ENCODE measurements around the gene YARS1. TPM values are rescaled to one million over a fixed set of nuclear protein-coding genes. Genes with fewer than 3 reads are reported as not detected.

YARS1 gene
- total and polyA plus RNA-seq, 2 donors (not counting 1 experiment from before 2014, with no cell fraction given): 94.4 to 295 TPM

- DNase-seq (ENCODE audit: low read depth in 2 of 2): no peak
- Histone ChIP-seq H3K36me3 (ENCODE audit: control insufficient read depth, insufficient read depth, low read length) (no peaks in the 10 kb centered on the region), H3K4me3 (replicated peaks in 1 of 4; ENCODE audit: control extremely low read depth in 1 of 4, insufficient read depth in 1 of 4, low read depth in 3 of 4, low read length in 4 of 4) (no peak overlapping the region), H3K9ac (ENCODE audit: insufficient read depth, low read length) (no peak overlapping the region), H2AFZ (ENCODE audit: low read length) (no peak overlapping the region), H4K20me1 (ENCODE audit: control insufficient read depth, extremely low read depth, insufficient read depth, low read length) (no peaks in the 10 kb centered on the region), H3K27ac (ENCODE audit: insufficient read depth, low read length) (no peak overlapping the region), H3K4me2 (ENCODE audit: extremely low read depth, insufficient read depth, low read length) (no peak overlapping the region), H3K9me3 (ENCODE audit: control insufficient read depth, insufficient read depth, low read depth, low read length) (no peaks in the 10 kb centered on the region), H3K27me3 (ENCODE audit: control insufficient read depth, insufficient read depth, low read length) (peaks cover under 1% of the 10 kb centered on the region), H3K4me1 (ENCODE audit: control insufficient read depth, extremely low read depth, insufficient read depth, low read length) (peaks cover 18% of the 10 kb centered on the region), H3K79me2 (ENCODE audit: control insufficient read depth, insufficient read depth, low read length) (no peaks in the 10 kb centered on the region)
- TF ChIP-seq CTCF (conservative IDR thresholded peaks at IDR 0.05 in 1 of 2, IDR thresholded peaks at IDR 0.05 in 1 of 2; ENCODE audit: low read depth in 1 of 2, low read length in 2 of 2) (no peak), EZH2 (IDR thresholded peaks at IDR 0.05; ENCODE audit: low read length, missing control alignments) (no peak)
These were observed 57.6 kb downstream of the YARS1 start for GRCh38 chr1:32759521-32759981.

GRCh38 chr1:32758795-32759430, 58.2 kb downstream of the YARS1 start:
- Histone ChIP-seq H3K4me2 (ENCODE audit: extremely low read depth, insufficient read depth, low read length) (no peak overlapping the region), H3K79me2 (ENCODE audit: control insufficient read depth, insufficient read depth, low read length) (no peaks in the 10 kb centered on the region), H4K20me1 (ENCODE audit: control insufficient read depth, extremely low read depth, insufficient read depth, low read length) (no peaks in the 10 kb centered on the region), H3K4me1 (ENCODE audit: control insufficient read depth, extremely low read depth, insufficient read depth, low read length) (peaks cover 24% of the 10 kb centered on the region), H3K9me3 (ENCODE audit: control insufficient read depth, insufficient read depth, low read depth, low read length) (no peaks in the 10 kb centered on the region), H3K27ac (ENCODE audit: insufficient read depth, low read length) (no peak overlapping the region), H2AFZ (ENCODE audit: low read length) (no peak overlapping the region), H3K36me3 (ENCODE audit: control insufficient read depth, insufficient read depth, low read length) (no peaks in the 10 kb centered on the region), H3K9ac (ENCODE audit: insufficient read depth, low read length) (no peak overlapping the region), H3K4me3 (replicated peaks in 1 of 4; ENCODE audit: control extremely low read depth in 1 of 4, insufficient read depth in 1 of 4, low read depth in 3 of 4, low read length in 4 of 4) (no peak overlapping the region), H3K27me3 (ENCODE audit: control insufficient read depth, insufficient read depth, low read length) (peaks cover 6% of the 10 kb centered on the region)
- TF ChIP-seq CTCF (conservative IDR thresholded peaks at IDR 0.05 in 1 of 2, IDR thresholded peaks at IDR 0.05 in 1 of 2; ENCODE audit: low read depth in 1 of 2, low read length in 2 of 2): no peak
- no peak for TF ChIP-seq EZH2 (IDR thresholded peaks at IDR 0.05; ENCODE audit: low read length, missing control alignments)
- DNase-seq (ENCODE audit: low read depth in 2 of 2): no peak

- Histone ChIP-seq H3K27me3 (ENCODE audit: control insufficient read depth, insufficient read depth, low read length) (peaks cover 6% of the 10 kb centered on the region), H3K4me1 (ENCODE audit: control insufficient read depth, extremely low read depth, insufficient read depth, low read length) (peaks cover 26% of the 10 kb centered on the region), H4K20me1 (ENCODE audit: control insufficient read depth, extremely low read depth, insufficient read depth, low read length) (no peaks in the 10 kb centered on the region), H3K4me3 (replicated peaks in 1 of 4; ENCODE audit: control extremely low read depth in 1 of 4, insufficient read depth in 1 of 4, low read depth in 3 of 4, low read length in 4 of 4) (no peak overlapping the region), H3K9ac (ENCODE audit: insufficient read depth, low read length) (no peak overlapping the region), H3K9me3 (ENCODE audit: control insufficient read depth, insufficient read depth, low read depth, low read length) (no peaks in the 10 kb centered on the region), H3K36me3 (ENCODE audit: control insufficient read depth, insufficient read depth, low read length) (no peaks in the 10 kb centered on the region), H3K4me2 (ENCODE audit: extremely low read depth, insufficient read depth, low read length) (no peak overlapping the region), H2AFZ (ENCODE audit: low read length) (no peak overlapping the region), H3K79me2 (ENCODE audit: control insufficient read depth, insufficient read depth, low read length) (no peaks in the 10 kb centered on the region), H3K27ac (ENCODE audit: insufficient read depth, low read length) (no peak overlapping the region)
- no peak for TF ChIP-seq EZH2 (IDR thresholded peaks at IDR 0.05; ENCODE audit: low read length, missing control alignments)
- no peak for TF ChIP-seq CTCF (conservative IDR thresholded peaks at IDR 0.05 in 1 of 2, IDR thresholded peaks at IDR 0.05 in 1 of 2; ENCODE audit: low read depth in 1 of 2, low read length in 2 of 2)
- DNase-seq (ENCODE audit: low read depth in 2 of 2): no peak
These were observed 58.9 kb downstream of the YARS1 start for GRCh38 chr1:32758177-32758794.

Measured in fibroblast of lung (primary cell).